NK-92 treated with Interleukin-12 subunit alpha and Interleukin-12 subunit beta, amount 100 ng/mL, for 24 hours (cell line): Measurements from ENCODE around the gene IL1RL2.

Source experiments
- DNase-seq: peaks from one replicate; lab custom pipeline; 2025; lab: John Stamatoyannopoulos, UW

The IL1RL2 gene

GRCh38 chr2:102158011-102158755, 28.6 kb upstream of the IL1RL2 start:
- DNase-seq: no peak

- DNase-seq: no peak
These were observed 27.5 kb upstream of the IL1RL2 start for GRCh38 chr2:102159295-102159694.

GRCh38 chr2:102166189-102166845, 20.5 kb upstream of the IL1RL2 start:
- no peak for DNase-seq

- DNase-seq: no peak
These were observed 18.6 kb upstream of the IL1RL2 start for GRCh38 chr2:102168026-102168771.

GRCh38 chr2:102171946-102172345, 14.9 kb upstream of the IL1RL2 start:
- DNase-seq: no peak

GRCh38 chr2:102172745-102173144, 14.1 kb upstream of the IL1RL2 start:
- DNase-seq: no peak

GRCh38 chr2:102176172-102176571, 10.7 kb upstream of the IL1RL2 start:
- DNase-seq: no peak

GRCh38 chr2:102177814-102178478, 8.9 kb upstream of the IL1RL2 start:
- no peak for DNase-seq

- no peak for DNase-seq
These were observed 7.8 kb upstream of the IL1RL2 start for GRCh38 chr2:102179061-102179460.

- no peak for DNase-seq
These were observed 6.8 kb upstream of the IL1RL2 start for GRCh38 chr2:102179788-102180686.

- no peak for DNase-seq
These were observed 6.2 kb upstream of the IL1RL2 start for GRCh38 chr2:102180687-102180999.

GRCh38 chr2:102181376-102181775, 5.4 kb upstream of the IL1RL2 start:
- DNase-seq: no peak

GRCh38 chr2:102181919-102182635, 4.7 kb upstream of the IL1RL2 start:
- no peak for DNase-seq

GRCh38 chr2:102184018-102184417, 2.8 kb upstream of the IL1RL2 start:
- DNase-seq: no peak

- no peak for DNase-seq
These were observed 2.3 kb upstream of the IL1RL2 start for GRCh38 chr2:102184568-102184967.

GRCh38 chr2:102185347-102185746, 1.5 kb upstream of the IL1RL2 start:
- DNase-seq: no peak

GRCh38 chr2:102187496-102188150, 800 bp downstream of the IL1RL2 start:
- no peak for DNase-seq

GRCh38 chr2:102190430-102191107, 3.7 kb downstream of the IL1RL2 start:
- no peak for DNase-seq

- DNase-seq: no peak
These were observed 4.7 kb downstream of the IL1RL2 start for GRCh38 chr2:102191501-102191900.

GRCh38 chr2:102193074-102193473, 6.3 kb downstream of the IL1RL2 start:
- no peak for DNase-seq
